IPS DF 6.9 (cell line): Measurements from ENCODE around the gene RLN3.

Experiments used
- DNase-seq: peaks from one replicate; pipeline ENCODE4 v3.0.0-alpha.2; 2013; ENCODE audit warnings: low read depth, low spot score
- H3K27ac ChIP-seq: one replicate; pipeline ENCODE4 v1.5.1; 2013; ENCODE audit warnings: low read length, control low read depth
- H3K27me3 ChIP-seq: 2 replicates; pipeline ENCODE4 v1.6.1; 2013; ENCODE audit warnings: mild to moderate bottlenecking, low read length; ENCODE audit not compliant: control insufficient read depth, insufficient read depth
- H3K36me3 ChIP-seq: 2 replicates; pipeline ENCODE4 v1.6.1; 2013; ENCODE audit warnings: low read length; ENCODE audit not compliant: control insufficient read depth, insufficient read depth
- H3K4me1 ChIP-seq: 2 replicates; pipeline ENCODE4 v1.6.1; 2013; ENCODE audit warnings: low read length; ENCODE audit not compliant: control insufficient read depth, insufficient read depth
- H3K4me3 ChIP-seq: 2 replicates; pipeline ENCODE4 v1.5.1; 2013; ENCODE audit warnings: mild to moderate bottlenecking, low read length
- H3K9me3 ChIP-seq: 2 replicates; pipeline ENCODE4 v1.6.1; 2013; ENCODE audit warnings: low read length, inconsistent platforms; ENCODE audit not compliant: control insufficient read depth, insufficient read depth
- WGBS: extraction: QIAGEN DNeasy Blood & Tissue Kit; methylation state at CpG from one replicate; pipeline ENCODE4 v1.1.7; 2013; ENCODE audit warnings: mixed read lengths, missing lambda C conversion rate; ENCODE audit not compliant: insufficient read length, insufficient coverage; 5-methylcytosine and 5-hydroxymethylcytosine counted together

The RLN3 gene

GRCh38 chr19:14054721-14055120 lies 26.8 kb downstream of the RLN3 start:
- Histone ChIP-seq H3K36me3 (no peaks in the 10 kb centered on the region; the same call in 1 of the 2 replicates), H3K4me3 (no peak overlapping the region), H3K27ac (no peak overlapping the region), H3K4me1 (no peaks in the 10 kb centered on the region), H3K27me3 (peaks cover 6% of the 10 kb centered on the region; the same call in 1 of the 2 replicates), H3K9me3 (no peaks in the 10 kb centered on the region)
- WGBS: no CpG with 5 or more reads among the region's 11 CpGs
- no peak for DNase-seq

- no peaks in the 10 kb centered on the region for H3K9me3 ChIP-seq
- no peak overlapping the region for H3K27ac ChIP-seq
- no peaks in the 10 kb centered on the region; the same call in 1 of the 2 replicates for H3K36me3 ChIP-seq
- no peak overlapping the region for H3K4me3 ChIP-seq
- H3K27me3 ChIP-seq: peaks cover 6% of the 10 kb centered on the region; the same call in 1 of the 2 replicates
- H3K4me1 ChIP-seq: no peaks in the 10 kb centered on the region
- no CpG with 5 or more reads among the region's 3 CpGs for WGBS
- no peak for DNase-seq
These were observed 27.4 kb downstream of the RLN3 start for GRCh38 chr19:14055396-14055795.

- DNase-seq: no peak
- Histone ChIP-seq H3K4me1 (no peaks in the 10 kb centered on the region), H3K4me3 (no peak overlapping the region), H3K27me3 (peaks cover 6% of the 10 kb centered on the region; the same call in 1 of the 2 replicates), H3K27ac (no peak overlapping the region), H3K9me3 (no peaks in the 10 kb centered on the region), H3K36me3 (no peaks in the 10 kb centered on the region)
- no CpG with 5 or more reads among the region's 10 CpGs for WGBS
These were observed 28.2 kb downstream of the RLN3 start for GRCh38 chr19:14056069-14056666.

- Histone ChIP-seq H3K9me3 (no peaks in the 10 kb centered on the region), H3K4me1 (peaks cover 2% of the 10 kb centered on the region; the same call in 1 of the 2 replicates), H3K4me3 (peak overlapping the region; percentile 61; the same call in 1 of the 2 replicates), H3K27me3 (peaks cover 6% of the 10 kb centered on the region; the same call in 1 of the 2 replicates), H3K27ac (no peak overlapping the region), H3K36me3 (no peaks in the 10 kb centered on the region)
- WGBS: no CpG with 5 or more reads among the region's 19 CpGs
- no peak for DNase-seq
These were observed 28.9 kb downstream of the RLN3 start for GRCh38 chr19:14056741-14057356.

GRCh38 chr19:14058182-14059092 lies 30.5 kb downstream of the RLN3 start:
- peak overlapping the region; percentile 61; the same call in 1 of the 2 replicates for H3K4me3 ChIP-seq
- H3K9me3 ChIP-seq: no peaks in the 10 kb centered on the region
- peaks cover 6% of the 10 kb centered on the region; the same call in 1 of the 2 replicates for H3K27me3 ChIP-seq
- no peak overlapping the region for H3K27ac ChIP-seq
- no peaks in the 10 kb centered on the region for H3K36me3 ChIP-seq
- DNase-seq: no peak
- peaks cover 2% of the 10 kb centered on the region; the same call in 1 of the 2 replicates for H3K4me1 ChIP-seq
- 100% methylated on average over 3 of the region's 17 CpGs for WGBS

- Histone ChIP-seq H3K4me1 (peaks cover 2% of the 10 kb centered on the region; the same call in 1 of the 2 replicates), H3K27ac (no peak overlapping the region), H3K9me3 (no peaks in the 10 kb centered on the region), H3K36me3 (no peaks in the 10 kb centered on the region), H3K4me3 (no peak overlapping the region), H3K27me3 (peaks cover 6% of the 10 kb centered on the region; the same call in 1 of the 2 replicates)
- WGBS: no CpG with 5 or more reads among the region's 15 CpGs
- DNase-seq: no peak
These were observed 31.1 kb downstream of the RLN3 start for GRCh38 chr19:14059093-14059480.

GRCh38 chr19:14059652-14060155 lies 31.8 kb downstream of the RLN3 start:
- Histone ChIP-seq H3K27ac (no peak overlapping the region), H3K4me1 (peaks cover 2% of the 10 kb centered on the region; the same call in 1 of the 2 replicates), H3K36me3 (no peaks in the 10 kb centered on the region), H3K4me3 (no peak overlapping the region), H3K9me3 (no peaks in the 10 kb centered on the region), H3K27me3 (peaks cover 6% of the 10 kb centered on the region; the same call in 1 of the 2 replicates)
- WGBS: no CpG with 5 or more reads among the region's 8 CpGs
- no peak for DNase-seq

GRCh38 chr19:14061081-14061749 lies 33.3 kb downstream of the RLN3 start:
- Histone ChIP-seq H3K36me3 (no peaks in the 10 kb centered on the region), H3K27me3 (peaks cover 6% of the 10 kb centered on the region; the same call in 1 of the 2 replicates), H3K4me1 (peaks cover 2% of the 10 kb centered on the region; the same call in 1 of the 2 replicates), H3K9me3 (no peaks in the 10 kb centered on the region), H3K4me3 (no peak overlapping the region), H3K27ac (no peak overlapping the region)
- no CpG with 5 or more reads among the region's 9 CpGs for WGBS
- DNase-seq: no peak

GRCh38 chr19:14061751-14062557 lies 34.0 kb downstream of the RLN3 start, which contains the start of gene PALM3:
TSS of gene PALM3 (minus strand) at chr19:14062076. CDS start at chr19:14061980, 96 bp downstream.
- H3K36me3 ChIP-seq: no peaks in the 10 kb centered on the region
- no peak for DNase-seq
- H3K27ac ChIP-seq: no peak within 1 kb of the TSS
- peaks cover 2% of the 10 kb centered on the region; the same call in 1 of the 2 replicates for H3K4me1 ChIP-seq
- H3K9me3 ChIP-seq: no peaks in the 10 kb centered on the region
- peaks cover 6% of the 10 kb centered on the region; the same call in 1 of the 2 replicates for H3K27me3 ChIP-seq
- H3K4me3 ChIP-seq: no peak within 1 kb of the TSS
- no CpG with 5 or more reads among the region's 19 CpGs for WGBS
